GM19452 (cell line): ENCODE data around the gene PAX5.
A peak's percentile ranks its signal among the peaks of the same experiment; 100 is the strongest.
"Not testable (repeated sequence)": the region's sequence is repeated elsewhere in the genome, so short reads cannot be mapped to it uniquely, and the experiment has no call there.

Experiments used
- ATAC-seq: cut with Tn5 transposase; IDR thresholded peaks from one replicate; pipeline ENCODE4 v1.9.1; 2021; ENCODE audit not compliant: unreplicated experiment

The PAX5 gene

DNA sequence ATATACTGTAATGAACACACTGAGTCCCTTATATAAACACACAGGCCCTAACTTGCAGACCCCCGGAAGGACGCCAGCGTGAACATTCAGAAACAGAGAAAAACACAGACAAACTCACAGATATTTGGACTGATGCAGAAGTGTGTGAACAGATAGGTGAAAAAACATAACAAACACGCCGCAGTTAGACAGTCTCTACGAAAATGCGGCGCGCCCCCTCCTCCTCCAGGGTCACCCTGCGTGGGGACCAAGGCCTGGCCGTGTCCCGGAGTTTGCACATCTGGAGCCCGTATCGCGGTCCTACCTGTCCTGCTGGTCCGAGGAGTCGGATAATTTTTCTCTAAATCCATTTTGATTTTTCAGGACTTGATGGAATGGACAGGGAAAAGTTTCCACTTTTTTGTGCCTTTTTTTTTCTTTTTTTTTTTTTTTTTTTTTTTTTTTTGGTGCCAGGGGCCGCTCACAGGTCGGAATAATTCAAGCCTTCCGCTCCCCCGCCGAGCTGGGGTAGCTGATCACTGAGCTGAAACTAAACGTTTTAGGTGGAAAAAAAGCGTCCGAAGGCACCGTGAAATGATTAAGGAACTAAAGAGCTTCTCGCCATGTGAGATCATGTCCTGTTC is at the start of gene PAX5:
TSS of gene PAX5 (minus strand) at position 587 of the 623 bp plus-strand sequence. CDS start at position 350, 237 bp downstream.
- ATAC-seq = no peak

DNA sequence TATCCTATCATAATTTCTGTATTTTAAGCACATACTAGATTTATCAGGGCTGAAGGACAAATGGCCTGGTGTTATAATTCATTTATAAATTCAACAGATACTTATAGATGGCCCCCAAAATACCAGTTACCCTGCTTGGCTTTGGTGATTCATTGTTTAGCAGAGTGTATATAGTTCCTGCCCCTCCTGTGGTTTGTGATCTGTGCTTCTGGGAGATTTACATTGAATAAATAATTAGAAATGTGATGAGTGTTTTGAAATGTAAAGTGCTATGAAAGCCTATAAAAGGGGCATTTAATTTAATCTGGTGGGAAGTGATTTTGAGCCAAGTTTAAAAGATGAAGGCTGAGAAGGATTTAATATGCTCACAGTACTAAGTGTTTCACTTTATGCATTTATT is 49.6 kb upstream of the PAX5 start:
- no peak for ATAC-seq

DNA sequence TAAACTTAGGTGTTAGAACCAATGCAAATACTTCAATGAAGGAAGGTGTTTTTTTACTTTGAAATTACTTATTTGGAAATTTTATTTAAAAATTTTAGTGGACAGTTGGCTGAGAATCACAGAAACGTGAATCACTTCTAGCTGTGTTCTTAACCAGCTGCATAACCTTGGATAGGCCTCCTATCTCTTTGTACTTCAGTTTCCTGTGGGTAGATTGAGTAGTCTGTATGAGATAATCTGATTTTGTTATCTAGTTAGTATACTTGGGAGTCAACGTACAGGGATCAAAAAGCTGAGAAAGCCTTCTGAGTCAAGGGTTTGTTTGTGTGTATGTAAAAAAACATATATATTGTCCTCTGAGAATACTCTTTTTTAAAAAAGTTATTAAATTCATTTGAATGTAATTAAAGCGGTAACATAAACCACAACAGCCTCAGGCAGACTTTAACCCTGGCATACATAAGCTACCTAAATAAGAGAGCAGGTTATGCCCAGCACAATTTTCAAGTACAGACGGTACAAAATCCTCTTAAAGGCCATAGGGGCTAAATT is 48.2 kb upstream of the PAX5 start:
- no peak for ATAC-seq

DNA sequence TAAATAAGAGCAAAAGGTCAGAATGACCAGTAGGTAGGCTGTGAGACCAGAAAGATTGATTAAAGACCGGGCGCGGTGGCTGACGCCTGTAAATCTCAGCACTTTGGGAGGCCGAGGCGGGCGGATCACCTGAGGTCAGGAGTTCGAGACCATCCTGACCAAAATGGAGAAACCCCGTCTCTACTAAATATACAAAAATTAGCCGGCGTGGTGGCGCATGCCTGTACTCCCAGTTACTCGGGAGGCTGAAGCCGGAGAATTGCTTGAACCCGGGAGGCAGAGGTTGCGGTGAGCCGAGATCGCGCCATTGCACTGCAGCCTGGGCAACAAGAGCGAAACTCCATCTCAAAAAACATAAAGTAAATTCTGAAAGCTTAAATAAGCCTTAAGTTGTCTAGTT is 47.4 kb upstream of the PAX5 start:
- not testable (repeated sequence) for ATAC-seq

DNA sequence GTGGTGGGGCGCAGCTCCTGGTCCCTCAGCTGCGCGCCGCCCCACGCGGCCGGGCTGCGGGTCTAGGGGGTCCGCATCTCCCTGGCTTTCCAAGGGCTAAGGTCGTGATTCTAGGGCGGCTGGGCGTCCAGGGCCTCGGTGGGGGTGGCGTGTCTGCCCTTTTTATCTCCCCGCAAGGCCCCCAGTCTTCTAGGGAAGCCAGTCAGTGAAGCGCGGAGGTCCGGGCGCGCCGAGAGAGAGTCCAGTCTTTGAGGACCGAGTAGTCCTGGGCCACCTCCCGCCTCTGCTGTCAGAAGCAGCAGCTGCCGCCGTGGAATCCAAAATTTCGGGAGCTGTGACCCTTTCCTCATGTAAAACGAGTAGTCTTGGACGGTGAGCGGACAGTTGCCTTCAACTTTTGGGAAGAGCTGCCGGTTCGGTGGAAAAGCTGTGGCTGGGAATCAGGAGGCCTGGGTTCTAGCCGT is 46.1 kb upstream of the PAX5 start:
- ATAC-seq = not testable (repeated sequence)

DNA sequence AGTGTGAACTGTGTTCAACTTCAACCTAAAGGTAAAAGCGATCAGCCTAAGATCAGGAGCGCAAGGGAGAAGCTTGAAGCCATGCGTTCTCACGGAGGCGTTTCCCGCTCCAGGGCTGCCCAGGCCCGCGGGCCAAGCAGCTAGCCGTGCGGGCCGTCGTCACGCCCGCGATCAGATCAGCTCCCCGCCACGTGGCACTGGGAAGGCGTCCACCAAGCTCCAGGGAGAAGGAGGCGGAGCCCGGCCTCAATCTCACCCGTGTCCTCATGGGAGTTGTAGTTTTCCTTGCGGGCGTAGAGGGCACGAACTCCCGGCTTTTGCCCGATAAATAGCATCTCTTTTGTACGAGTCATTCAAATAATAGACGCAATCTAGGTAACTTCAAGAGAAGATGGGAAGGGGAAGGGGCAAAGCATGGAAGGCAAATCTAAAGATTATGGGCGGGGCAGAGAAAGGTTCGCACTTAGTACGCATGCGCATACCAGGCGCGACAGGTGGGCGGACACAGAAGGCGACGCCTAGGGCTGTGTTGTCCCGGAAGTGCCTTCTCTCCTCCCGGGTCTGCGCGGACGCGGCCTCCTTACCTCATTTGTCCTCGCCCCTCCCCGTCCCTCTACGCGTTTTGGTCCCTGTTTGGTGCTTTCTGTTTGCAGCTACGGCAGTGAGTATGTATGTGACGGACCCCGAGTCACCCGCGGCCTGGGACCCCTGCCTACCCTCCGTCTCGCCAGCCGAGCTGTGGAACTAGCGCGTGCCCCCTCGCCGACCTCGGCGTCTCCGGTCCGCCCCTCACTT is 45.5 kb upstream of the PAX5 start:
- ATAC-seq = peak; percentile 86

DNA sequence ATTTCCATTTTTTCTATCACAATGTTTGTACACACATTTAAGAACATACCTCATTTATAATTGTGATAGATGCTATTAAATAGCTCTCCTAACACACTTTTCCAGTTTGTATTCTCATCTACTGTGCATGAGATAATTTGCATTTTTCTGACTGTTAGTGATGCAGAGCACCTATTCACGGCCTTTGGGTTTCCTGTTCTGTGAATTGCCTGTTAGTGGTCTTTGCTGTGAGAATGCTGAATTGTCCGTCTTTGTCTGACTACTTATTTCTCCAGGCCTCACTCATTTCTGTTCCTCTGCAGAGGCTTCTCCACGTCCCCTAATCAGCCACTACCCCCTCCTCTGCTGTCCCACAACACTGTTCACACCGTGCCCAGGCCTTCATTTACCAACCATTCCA is 40.7 kb upstream of the PAX5 start:
- peak; percentile 32 for ATAC-seq

DNA sequence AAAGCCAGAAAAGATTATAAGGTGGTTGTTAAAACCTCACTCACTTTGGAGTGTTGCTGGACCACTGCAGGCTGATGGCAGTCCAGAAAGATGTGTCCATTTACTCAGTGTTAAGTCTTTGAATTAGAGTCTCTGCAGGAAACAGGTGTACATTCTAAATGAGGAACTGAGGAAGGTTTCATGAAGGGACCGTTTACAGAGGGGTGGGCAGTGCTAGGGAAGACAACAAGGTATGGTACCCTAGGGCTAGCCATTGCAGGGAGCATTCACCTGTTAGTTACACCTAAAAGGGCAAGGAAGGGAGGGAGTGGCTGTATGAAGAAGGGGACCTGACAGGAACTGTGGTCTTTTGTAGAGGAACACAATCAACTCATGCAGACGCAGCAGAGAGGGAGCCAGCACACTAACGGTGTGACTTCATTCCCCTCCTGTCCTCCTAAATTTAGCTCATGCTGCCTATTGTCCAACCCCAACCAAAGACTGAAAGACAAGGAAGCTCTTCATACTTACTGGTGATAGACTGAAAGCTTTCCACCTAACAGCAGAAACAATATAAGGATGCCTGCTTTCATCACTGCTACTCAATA is 32.2 kb upstream of the PAX5 start:
- no peak for ATAC-seq

DNA sequence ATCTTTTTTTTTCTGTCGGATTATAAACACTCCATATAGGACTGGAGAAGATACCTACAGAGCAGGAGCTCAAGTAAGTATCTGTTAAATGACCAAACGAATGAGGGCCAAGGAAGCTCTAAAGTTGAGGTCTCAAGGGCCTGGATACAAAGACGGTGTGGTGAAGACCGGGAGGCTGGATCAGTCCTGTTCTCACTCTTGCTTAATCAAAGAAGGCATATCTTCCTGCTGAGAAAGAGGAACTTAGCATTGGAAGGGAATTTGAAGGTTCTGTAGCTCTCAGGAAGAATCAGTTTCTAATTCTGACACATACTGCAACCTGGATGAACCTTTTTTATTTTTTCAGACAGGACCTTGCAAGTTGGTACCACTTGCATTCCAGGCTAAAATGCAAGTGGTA is 28.3 kb upstream of the PAX5 start:
- ATAC-seq = no peak

DNA sequence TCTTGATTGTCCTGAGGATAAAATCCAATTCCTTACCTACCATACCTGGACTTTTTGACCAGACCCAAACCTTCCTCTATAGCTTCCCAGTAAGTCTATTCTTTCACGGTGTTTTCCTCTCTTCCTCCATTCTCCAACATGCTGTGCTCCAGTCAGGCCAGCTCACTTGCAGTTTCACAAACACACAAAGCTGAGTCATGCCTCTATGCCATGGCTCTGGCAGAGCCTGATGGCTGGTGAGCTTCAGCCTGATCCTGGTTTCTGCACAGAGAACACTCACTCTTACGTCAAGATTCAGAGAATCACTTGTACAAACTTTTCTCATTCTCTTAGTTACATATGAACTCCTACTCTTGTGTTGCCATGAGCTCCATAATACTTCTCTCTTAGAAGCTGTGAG is 27.7 kb upstream of the PAX5 start:
- no peak for ATAC-seq

DNA sequence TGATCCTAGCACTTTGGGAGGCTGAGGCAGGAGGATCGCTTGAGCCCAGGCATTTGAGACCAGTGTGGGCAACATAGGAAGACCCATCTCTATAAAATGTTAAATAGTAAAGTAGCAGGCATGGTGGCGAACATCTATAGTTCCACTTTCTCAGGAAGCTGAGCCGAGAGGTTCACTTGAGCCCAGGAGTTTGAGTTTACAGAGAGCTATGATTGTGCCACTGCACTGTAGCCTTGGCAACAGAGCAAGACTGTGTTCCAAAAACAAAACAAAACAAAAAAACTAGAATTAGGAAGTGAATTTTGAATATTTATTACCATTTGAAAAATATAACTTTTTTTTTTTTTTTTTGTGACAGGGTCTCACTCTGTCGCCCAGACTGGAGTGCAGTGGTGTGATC is 26.8 kb upstream of the PAX5 start:
- ATAC-seq = no peak

DNA sequence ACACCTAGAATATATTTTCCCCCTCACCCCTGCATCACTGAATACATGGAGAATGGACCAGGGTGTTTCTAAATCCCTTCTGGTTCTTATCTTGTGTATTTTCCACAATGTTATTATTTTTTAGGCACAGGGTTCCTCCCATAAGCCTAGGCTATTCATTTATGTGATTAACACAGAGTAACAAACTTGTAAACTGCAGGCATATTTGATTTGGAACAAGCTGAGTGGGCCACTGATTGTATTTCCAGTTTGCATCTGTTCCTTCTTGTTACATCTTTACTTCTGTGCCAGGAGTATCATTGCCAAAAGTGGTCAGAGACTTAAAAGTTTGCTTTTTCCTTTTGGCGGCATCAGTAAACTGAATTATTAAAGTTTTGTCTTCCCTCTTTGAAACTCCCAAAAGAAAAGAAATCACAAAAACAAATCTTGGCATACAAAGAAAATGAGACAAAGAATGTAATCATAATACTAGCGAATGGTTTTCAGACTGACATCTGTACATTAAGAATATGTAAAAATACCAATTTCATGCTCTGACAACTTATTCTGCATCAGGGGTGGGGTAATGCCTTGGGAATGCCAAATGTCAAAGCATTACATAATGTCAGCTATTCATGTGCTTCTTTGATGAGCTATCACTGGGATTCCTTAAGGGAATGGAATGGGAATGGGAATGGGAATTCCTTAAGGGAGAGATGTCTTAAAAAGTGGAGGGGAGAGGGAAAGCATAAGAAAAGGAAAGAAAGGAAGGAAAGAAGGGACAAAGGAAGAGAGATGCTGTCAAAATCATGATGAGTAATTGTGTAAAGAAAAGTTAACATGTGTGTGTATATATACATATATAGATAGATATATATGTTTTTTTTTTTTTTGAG is 22.2 kb upstream of the PAX5 start:
- no peak for ATAC-seq

DNA sequence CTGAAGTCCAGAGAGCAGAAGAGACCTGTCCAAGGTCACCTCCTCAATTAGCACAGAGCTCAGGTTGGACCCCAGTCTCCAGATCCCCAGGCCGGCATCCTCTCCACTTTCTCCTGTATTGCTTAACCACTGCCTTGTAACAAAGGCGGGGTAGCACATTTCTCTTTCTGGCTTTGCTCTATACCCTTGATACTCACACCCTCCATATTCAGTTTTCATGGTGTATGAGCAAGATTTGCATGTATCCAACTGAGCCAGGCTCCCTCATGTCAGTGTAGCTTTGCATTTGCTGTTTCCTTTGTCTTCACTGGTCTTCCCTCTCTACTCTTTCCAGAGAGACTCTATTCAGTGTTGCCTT is 20.3 kb upstream of the PAX5 start:
- not testable (repeated sequence) for ATAC-seq

DNA sequence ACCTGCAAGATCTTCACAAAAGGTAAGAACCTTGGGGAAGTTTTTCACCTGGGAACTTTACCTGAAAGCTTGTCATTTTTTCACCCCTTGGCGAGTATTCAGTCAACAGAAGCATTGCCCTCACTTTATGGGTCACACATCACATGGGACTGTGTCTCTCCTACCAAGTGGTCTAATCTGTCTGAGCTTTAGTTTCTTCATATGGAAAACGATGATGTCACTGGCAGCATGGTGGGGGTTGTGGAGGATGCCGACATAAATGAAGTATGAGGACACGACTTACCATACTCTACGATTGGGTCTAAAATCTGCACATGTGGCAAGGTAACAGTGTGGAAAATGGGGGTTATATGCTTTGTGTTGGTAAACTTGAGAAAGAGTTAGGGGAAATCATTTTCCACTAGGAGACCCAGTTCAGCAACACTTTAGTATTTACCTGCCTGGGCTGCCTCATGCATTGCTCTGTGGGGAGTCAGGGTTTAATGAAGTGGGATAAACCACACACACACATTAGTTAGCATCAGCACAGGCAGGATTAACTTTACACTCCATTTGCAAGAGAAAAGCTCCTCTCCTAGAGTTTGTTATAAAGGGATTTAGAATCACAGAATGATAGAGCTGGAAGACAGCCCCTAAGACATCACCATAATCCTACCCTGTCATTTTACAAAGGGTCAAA is 19.8 kb upstream of the PAX5 start:
- no peak for ATAC-seq

DNA sequence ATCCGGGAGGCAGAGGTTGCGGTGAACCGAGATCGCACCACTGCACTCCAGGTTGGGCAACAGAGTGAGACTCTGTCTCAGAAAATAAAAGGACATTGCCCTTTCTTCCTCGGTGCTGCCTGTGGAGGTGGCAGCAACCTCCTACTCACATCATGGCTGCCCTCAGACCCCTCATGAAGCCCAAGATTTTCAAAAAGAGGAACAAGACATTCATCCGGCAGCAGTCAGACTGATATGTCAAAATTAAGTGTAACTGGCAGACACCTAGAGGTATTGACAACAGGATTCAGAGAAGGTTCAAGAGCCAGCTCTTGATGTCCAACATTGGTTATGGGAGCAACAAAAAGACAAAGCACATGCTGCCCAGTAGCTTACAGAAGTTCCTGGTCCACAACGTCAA is 12.6 kb upstream of the PAX5 start:
- no peak for ATAC-seq

DNA sequence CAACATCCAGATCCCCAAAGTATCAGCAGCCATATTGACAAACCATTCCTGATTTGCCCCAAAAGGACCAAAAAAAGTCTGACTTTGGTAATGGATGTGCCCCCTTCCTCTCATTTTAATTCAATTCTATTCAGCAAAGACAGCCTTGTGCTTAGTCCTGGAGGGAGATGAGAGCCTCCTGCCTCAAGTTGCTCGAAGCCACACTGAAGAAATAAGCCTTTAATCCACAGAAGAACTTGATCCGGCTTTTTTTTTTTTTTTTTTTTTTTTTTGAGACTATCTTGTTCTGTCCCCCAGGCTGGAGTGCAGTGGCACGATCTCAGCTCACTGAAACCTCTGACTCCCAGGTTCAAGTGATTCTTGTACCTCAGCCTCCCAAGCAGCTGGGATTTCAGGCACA is 8.4 kb upstream of the PAX5 start:
- ATAC-seq = no peak

DNA sequence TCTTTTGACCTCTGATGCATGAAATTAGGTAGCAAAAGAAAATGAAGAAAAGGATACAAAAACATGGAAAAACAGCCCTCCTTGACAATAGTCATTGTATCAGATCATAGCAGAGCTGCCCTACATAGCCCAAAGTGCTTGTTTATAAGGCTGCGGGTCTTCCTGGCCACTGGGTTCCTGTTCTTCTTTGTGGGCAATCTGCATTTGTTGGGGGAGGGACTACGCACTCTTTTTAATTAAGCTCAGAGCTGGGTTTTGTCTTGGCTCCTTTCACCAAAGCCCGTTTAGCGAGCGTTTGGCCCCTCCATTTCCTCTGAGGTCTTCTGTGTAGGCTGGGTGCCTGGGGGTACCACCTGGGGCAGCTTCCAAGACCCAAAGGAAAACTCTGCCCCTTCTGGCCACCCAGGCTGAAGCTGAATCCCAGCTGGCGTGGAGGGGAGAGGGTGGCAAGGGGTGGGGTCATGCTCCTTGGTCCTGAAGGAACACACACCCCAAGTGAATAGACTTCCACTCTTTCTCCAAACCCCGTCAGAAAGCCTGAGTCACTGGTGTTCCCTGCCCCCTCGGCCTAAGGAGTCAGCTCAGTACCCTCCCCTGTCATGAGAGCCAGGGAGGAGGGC is 6.5 kb upstream of the PAX5 start:
- no peak for ATAC-seq

DNA sequence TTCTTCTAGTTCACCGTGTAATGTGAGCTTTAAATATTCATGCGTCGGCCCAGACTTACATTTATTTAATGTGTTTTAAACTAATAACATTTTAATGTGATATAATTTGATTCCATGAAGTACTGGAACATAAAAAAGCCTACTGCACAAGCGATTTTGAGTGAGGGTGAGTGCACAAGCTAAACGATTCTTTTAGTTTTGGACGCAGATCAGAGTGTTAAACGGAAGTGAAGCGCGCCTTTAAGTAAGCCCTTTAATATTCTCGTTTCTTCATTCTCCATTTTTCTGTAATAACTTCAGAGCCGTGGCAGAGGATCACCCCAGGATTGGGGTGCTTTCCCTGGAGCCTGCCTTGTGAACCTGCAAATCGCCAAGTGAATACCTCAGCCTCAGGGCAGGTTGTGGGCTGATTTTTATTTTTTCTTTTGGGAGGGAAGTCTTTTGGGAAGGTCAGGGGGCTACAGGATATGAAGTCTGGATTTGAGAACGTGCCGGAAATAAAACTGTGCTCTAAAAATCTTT is 4.9 kb upstream of the PAX5 start:
- ATAC-seq = no peak

DNA sequence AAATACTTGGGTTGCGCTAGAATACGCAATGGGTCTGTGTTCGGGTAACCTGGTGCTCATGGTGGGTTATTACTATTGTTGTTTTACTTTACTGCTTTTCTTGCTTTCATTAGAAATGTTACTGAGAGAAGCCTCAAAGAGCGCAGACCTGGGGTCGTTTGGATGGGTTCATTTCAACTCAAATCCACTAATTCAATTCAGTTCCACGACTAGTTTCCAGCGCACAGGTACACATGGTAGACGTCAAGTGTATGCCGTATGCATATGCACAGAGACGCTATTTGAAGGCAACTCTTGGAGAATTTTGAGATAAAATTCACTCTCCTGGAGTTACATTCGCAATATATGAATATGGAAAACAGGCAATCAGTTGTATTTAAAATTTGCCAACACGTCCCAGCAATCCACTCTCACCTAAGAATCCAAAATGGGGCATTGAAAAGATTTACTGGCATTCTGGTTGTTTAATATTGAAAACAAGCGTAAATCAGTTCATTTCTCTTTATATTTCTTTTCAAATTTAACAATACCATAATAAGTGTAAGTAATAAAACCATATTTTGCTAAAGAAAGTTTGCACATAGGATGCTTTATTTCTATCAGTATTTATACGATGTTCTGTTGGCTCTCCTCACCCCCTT is 4.4 kb upstream of the PAX5 start:
- no peak for ATAC-seq
